T-cell (primary cell): ENCODE data around the gene CLCN4. TPM values are rescaled to one million over a fixed set of nuclear protein-coding genes. Genes with fewer than 3 reads are reported as not detected.

ENCODE experiments used
- ATAC-seq, 4 experiments: fragments of 200-7000 bp in 3 of 4; fragments of 150-1000 bp in 1 of 4; cut with Tn5 transposase; replicated peaks in 1 of 4; 1 replicate in 3 of 4; 2 replicates in 1 of 4; pipeline ENCODE4 v1.10.0; 2021; ENCODE audit warnings: moderate library complexity in 3 of 4, mild to moderate bottlenecking in 2 of 4, moderate number of reproducible peaks in 1 of 4
- CTCF ChIA-PET, 2 donors: fragments of 300-600 bp; sonication (Branson Sonifier 250); formaldehyde crosslinking; loops; one replicate each; lab custom pipeline; 2022; ENCODE audit warnings: antibody characterized with exemption in 2 of 2; lab: Charles Lee
- POLR2A ChIA-PET, 2 donors: fragments of 300-600 bp; sonication (Branson Sonifier 250); formaldehyde crosslinking; loops; one replicate each; lab custom pipeline; 2022; ENCODE audit warnings: antibody characterized with exemption in 2 of 2; lab: Charles Lee
- DNase-seq, 35 experiments: peaks; one replicate each; pipeline versions ENCODE4 v3.0.0 to v3.0.0-alpha.2; 2013 to 2023
- H3K27ac ChIP-seq: one replicate; pipeline ENCODE4 v1.5.1; 2013; ENCODE audit warnings: low read length
- H3K27me3 ChIP-seq, 2 experiments: replicated peaks in 1 of 2; 1 replicate in 1 of 2; 2 replicates in 1 of 2; pipeline versions ENCODE4 v1.6.1 to v1.7.0; 2013; ENCODE audit warnings: low read length in 1 of 2, mixed read lengths in 1 of 2; ENCODE audit not compliant: control insufficient read depth in 2 of 2, insufficient read depth in 2 of 2; ENCODE audit errors: extremely low read depth in 1 of 2
- H3K36me3 ChIP-seq, 2 donors: 1 replicate in 1 of 2; 2 replicates in 1 of 2; pipeline versions ENCODE4 v1.6.1 to v1.7.0; 2013; ENCODE audit warnings: low read length in 1 of 2; ENCODE audit not compliant: control insufficient read depth in 2 of 2, insufficient read depth in 1 of 2; ENCODE audit errors: extremely low read depth in 1 of 2
- H3K4me1 ChIP-seq, 2 experiments: 1 replicate in 1 of 2; 2 replicates in 1 of 2; pipeline versions ENCODE4 v1.6.1 to v1.7.0; 2013; ENCODE audit warnings: low read length in 2 of 2, mixed read lengths in 1 of 2; ENCODE audit not compliant: insufficient read depth in 2 of 2, control insufficient read depth in 1 of 2; ENCODE audit errors: extremely low read depth in 1 of 2
- H3K4me3 ChIP-seq, 2 donors: 1 replicate in 1 of 2; 2 replicates in 1 of 2; pipeline versions ENCODE4 v1.5.1 to v1.7.0; 2013; ENCODE audit warnings: mild to moderate bottlenecking in 2 of 2, low read length in 1 of 2, moderate library complexity in 1 of 2; ENCODE audit not compliant: control insufficient read depth in 1 of 2; ENCODE audit errors: extremely low read depth in 1 of 2
- H3K9me3 ChIP-seq: 2 replicates; pipeline ENCODE4 v1.7.0; 2013
- H3K27ac Mint-ChIP-seq, 2 donors: one replicate each; pipeline ENCODE4 v1.8.0; 2020 to 2021; ENCODE audit warnings: mild to moderate bottlenecking in 2 of 2, mixed read lengths in 2 of 2
- H3K27me3 Mint-ChIP-seq, 2 donors: one replicate each; pipeline ENCODE4 v1.8.0; 2021 to 2022; ENCODE audit warnings: mixed read lengths in 2 of 2
- H3K36me3 Mint-ChIP-seq: one replicate; pipeline ENCODE4 v1.8.0; 2021; ENCODE audit warnings: mixed read lengths
- H3K4me1 Mint-ChIP-seq, 3 donors: one replicate each; pipeline ENCODE4 v1.8.0; 2020 to 2022; ENCODE audit warnings: mixed read lengths in 3 of 3, mild to moderate bottlenecking in 1 of 3
- H3K4me3 Mint-ChIP-seq, 3 donors: one replicate each; pipeline ENCODE4 v1.8.0; 2020 to 2022; ENCODE audit warnings: mild to moderate bottlenecking in 3 of 3, mixed read lengths in 3 of 3, moderate library complexity in 3 of 3
- H3K9me3 Mint-ChIP-seq, 3 donors: one replicate each; pipeline ENCODE4 v1.8.0; 2020 to 2022; ENCODE audit warnings: mixed read lengths in 3 of 3
- WGBS: methylation state at CpG from one replicate; pipeline ENCODE4 v1.1.5; 2013; ENCODE audit warnings: missing lambda C conversion rate; ENCODE audit not compliant: insufficient coverage; 5-methylcytosine and 5-hydroxymethylcytosine counted together
- total RNA-seq, 35 experiments: library from RNA in 6 of 35; stranded (reverse) in 6 of 35; fragments of 120-200 nt in 1 of 35; gene quantifications; one replicate each; pipeline versions ENCODE4 v1.2.1 to v1.2.4 and lab custom pipeline; 2013 to 2026

CLCN4 gene
- total RNA-seq, 5 donors from 2014 or later (not counting 1 experiment from before 2014, with no cell fraction given), result 0.23 to 0.43 (median 0.25) TPM

DNA sequence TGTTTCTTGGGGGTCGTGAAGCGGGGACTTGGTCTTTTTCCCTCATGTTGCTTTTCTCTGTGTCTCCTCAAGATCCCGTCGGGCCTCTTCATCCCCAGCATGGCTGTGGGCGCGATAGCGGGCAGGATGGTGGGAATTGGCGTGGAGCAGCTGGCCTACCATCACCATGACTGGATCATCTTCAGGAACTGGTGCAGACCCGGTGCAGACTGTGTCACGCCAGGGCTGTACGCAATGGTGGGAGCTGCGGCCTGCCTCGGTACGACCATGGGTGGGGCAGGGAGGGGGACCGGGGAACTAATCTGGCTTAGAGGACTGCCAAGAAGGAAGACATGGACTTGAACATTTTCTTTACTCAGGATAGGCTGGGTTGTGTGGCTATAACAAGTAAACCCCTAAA lies 55.6 kb downstream of the CLCN4 start:
- H3K27me3 ChIP-seq, result no peaks in the 10 kb centered on the region
- Mint-ChIP-seq H3K27me3 (peaks cover 0 to 13% of the 10 kb centered on the region in 2 donors), H3K36me3 (no peaks in the 10 kb centered on the region), H3K9me3 (no peaks in the 10 kb centered on the region), H3K27ac (no peak overlapping the region), H3K4me3 (no peak overlapping the region), H3K4me1 (no peaks in the 10 kb centered on the region)
- H3K36me3 ChIP-seq, result no peaks in the 10 kb centered on the region
- ATAC-seq, result no peak
- ChIA-PET CTCF (no interaction called here), POLR2A (no interaction called here)
- H3K9me3 ChIP-seq, result no peaks in the 10 kb centered on the region
- 80% methylated on average over 1 of the region's 15 CpGs for WGBS
- no peak overlapping the region for H3K27ac ChIP-seq
- no peak for DNase-seq
- no peak overlapping the region for H3K4me3 ChIP-seq
- H3K4me1 ChIP-seq, result no peaks in the 10 kb centered on the region

DNA sequence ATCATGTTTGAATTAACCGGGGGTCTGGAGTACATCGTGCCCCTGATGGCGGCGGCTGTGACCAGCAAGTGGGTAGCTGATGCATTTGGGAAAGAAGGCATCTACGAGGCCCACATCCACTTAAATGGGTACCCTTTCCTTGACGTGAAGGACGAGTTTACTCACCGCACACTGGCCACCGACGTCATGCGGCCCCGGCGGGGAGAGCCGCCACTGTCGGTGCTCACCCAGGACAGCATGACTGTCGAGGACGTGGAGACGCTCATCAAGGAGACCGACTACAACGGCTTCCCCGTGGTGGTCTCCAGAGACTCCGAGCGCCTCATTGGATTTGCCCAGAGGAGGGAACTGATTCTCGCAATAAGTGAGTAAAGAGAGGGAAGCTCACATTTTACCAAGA lies 56.9 kb downstream of the CLCN4 start:
- H3K9me3 ChIP-seq, result no peaks in the 10 kb centered on the region
- DNase-seq (no peak), ATAC-seq (no peak)
- Mint-ChIP-seq H3K4me1 (no peaks in the 10 kb centered on the region), H3K9me3 (no peaks in the 10 kb centered on the region), H3K27ac (no peak overlapping the region), H3K4me3 (no peak overlapping the region), H3K36me3 (no peaks in the 10 kb centered on the region), H3K27me3 (peaks cover 0 to 13% of the 10 kb centered on the region in 2 donors)
- no peak overlapping the region for H3K4me3 ChIP-seq
- CTCF ChIA-PET, result no interaction called here
- no peaks in the 10 kb centered on the region for H3K27me3 ChIP-seq
- 94% methylated on average over 10 of the region's 24 CpGs for WGBS
- no peaks in the 10 kb centered on the region for H3K36me3 ChIP-seq
- POLR2A ChIA-PET, result no interaction called here
- H3K27ac ChIP-seq, result no peak overlapping the region
- no peaks in the 10 kb centered on the region for H3K4me1 ChIP-seq

DNA sequence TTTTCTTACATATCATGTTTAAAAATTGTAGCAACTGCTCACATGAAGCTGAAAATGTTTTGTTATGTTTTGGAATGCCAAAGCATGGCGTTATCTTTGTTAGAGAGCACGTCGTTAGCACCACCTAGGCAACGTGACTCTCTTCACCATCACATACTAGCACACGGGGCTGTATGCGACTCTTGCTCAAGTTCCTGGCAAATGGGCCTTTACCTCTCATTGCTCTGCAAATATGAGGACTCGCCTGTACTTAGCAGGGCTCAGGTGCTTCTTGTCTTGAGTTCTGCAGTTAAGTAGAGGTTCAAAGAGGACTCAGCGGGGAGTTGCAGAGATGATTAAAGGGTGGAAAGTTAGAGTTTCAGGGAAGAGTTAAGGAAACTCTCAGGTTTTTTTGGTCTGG lies 59.4 kb downstream of the CLCN4 start:
- H3K27ac Mint-ChIP-seq, result no peak overlapping the region
- 100% methylated on average over 1 of the region's 8 CpGs for WGBS
- no peaks in the 10 kb centered on the region for H3K36me3 Mint-ChIP-seq
- H3K27ac ChIP-seq, result no peak overlapping the region
- ATAC-seq (no peak), DNase-seq (no peak)
- peaks cover 0 to 18% of the 10 kb centered on the region in 2 donors for H3K27me3 Mint-ChIP-seq
- H3K27me3 ChIP-seq, result no peaks in the 10 kb centered on the region
- H3K36me3 ChIP-seq, result no peaks in the 10 kb centered on the region
- no peaks in the 10 kb centered on the region for H3K4me1 ChIP-seq
- no peak overlapping the region for H3K4me3 ChIP-seq
- POLR2A ChIA-PET, result no interaction called here
- no peaks in the 10 kb centered on the region for H3K9me3 Mint-ChIP-seq
- CTCF ChIA-PET, result no interaction called here
- no peak overlapping the region for H3K4me3 Mint-ChIP-seq
- no peaks in the 10 kb centered on the region for H3K4me1 Mint-ChIP-seq
- H3K9me3 ChIP-seq, result no peaks in the 10 kb centered on the region

DNA sequence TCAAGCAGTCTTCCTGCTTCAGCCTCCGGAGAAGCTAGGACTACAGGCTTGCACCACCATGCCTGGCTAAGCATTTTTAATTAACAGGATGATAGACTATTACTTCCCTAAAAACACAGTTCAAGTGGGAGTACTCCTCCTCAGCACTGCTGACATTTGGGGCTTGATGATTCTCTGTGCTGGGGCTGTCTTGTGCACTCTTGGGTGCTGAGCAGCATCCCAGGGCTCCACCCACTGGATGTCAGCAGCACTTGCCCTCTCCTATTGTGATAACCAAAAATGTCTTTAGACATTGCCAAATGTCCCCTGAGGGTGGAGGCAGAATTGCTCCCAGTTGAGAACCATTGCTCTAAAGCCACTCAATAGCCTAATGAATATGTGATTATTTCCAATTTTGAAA lies 60.4 kb downstream of the CLCN4 start:
- POLR2A ChIA-PET, result no interaction called here
- DNase-seq (no peak), ATAC-seq (no peak)
- Mint-ChIP-seq H3K27ac (no peak overlapping the region), H3K4me3 (no peak overlapping the region), H3K36me3 (no peaks in the 10 kb centered on the region), H3K9me3 (no peaks in the 10 kb centered on the region), H3K27me3 (peaks cover 0 to 21% of the 10 kb centered on the region in 2 donors), H3K4me1 (no peaks in the 10 kb centered on the region)
- CTCF ChIA-PET, result no interaction called here
- Histone ChIP-seq H3K4me1 (no peaks in the 10 kb centered on the region), H3K4me3 (no peak overlapping the region), H3K9me3 (no peaks in the 10 kb centered on the region), H3K27ac (no peak overlapping the region), H3K36me3 (no peaks in the 10 kb centered on the region), H3K27me3 (no peaks in the 10 kb centered on the region)
- no CpG with 5 or more reads among the region's 1 CpG for WGBS

DNA sequence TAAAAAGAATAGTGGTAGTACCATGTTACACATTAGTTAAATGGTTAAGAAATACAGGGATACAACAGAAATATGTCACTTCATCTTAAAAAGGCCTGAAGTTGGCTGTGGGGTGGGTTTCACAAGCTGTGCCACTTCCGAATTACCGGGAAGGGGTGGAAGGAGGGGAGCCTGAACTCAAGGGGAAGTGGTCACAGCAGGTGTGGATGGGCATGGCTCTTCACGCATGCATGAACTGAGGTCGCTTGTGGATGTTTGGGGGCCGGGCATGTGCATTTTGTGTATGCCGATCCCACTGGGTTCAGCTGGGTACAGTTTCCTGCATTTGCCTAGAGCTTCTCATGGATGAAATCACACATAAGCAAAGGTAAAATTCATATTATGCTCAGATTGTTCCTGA lies 64.9 kb downstream of the CLCN4 start:
- WGBS, result no CpG with 5 or more reads among the region's 6 CpGs
- no peaks in the 10 kb centered on the region for H3K36me3 ChIP-seq
- no peaks in the 10 kb centered on the region for H3K4me1 Mint-ChIP-seq
- no peaks in the 10 kb centered on the region for H3K9me3 ChIP-seq
- no peaks in the 10 kb centered on the region for H3K27me3 ChIP-seq
- no peak overlapping the region for H3K4me3 ChIP-seq
- no peak overlapping the region for H3K27ac ChIP-seq
- H3K27ac Mint-ChIP-seq, result no peak overlapping the region
- POLR2A ChIA-PET, result no interaction called here
- no peaks in the 10 kb centered on the region for H3K4me1 ChIP-seq
- H3K27me3 Mint-ChIP-seq, result peaks cover 0 to 11% of the 10 kb centered on the region in 2 donors
- no peaks in the 10 kb centered on the region for H3K9me3 Mint-ChIP-seq
- CTCF ChIA-PET, result no interaction called here
- no peaks in the 10 kb centered on the region for H3K36me3 Mint-ChIP-seq
- DNase-seq (no peak), ATAC-seq (no peak)
- H3K4me3 Mint-ChIP-seq, result no peak overlapping the region

DNA sequence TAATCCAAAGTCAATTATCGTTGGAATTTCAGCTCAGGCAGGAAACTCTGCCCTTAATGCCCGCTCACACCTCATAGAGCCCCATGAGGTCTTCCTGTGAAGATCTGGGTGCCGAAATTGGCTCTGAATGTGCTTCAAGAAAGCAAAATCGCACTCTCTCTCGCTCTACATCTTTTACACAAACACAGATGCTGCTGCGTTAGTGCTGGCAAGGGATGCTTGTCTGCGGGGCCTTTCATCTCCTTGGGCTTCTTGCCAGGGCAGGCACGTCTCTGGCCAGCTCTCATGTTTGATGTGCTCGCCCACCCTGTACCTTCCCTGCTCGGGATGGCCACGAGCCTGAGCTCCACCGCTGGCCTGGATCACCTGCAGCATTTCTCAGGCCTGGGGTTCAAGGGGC lies 66.5 kb downstream of the CLCN4 start:
- Mint-ChIP-seq H3K27me3 (peaks cover 0 to 11% of the 10 kb centered on the region in 2 donors), H3K4me1 (no peaks in the 10 kb centered on the region), H3K9me3 (no peaks in the 10 kb centered on the region), H3K36me3 (no peaks in the 10 kb centered on the region), H3K27ac (no peak overlapping the region), H3K4me3 (no peak overlapping the region)
- DNase-seq (no peak), ATAC-seq (no peak)
- POLR2A ChIA-PET, result no interaction called here
- Histone ChIP-seq H3K4me1 (no peaks in the 10 kb centered on the region), H3K36me3 (no peaks in the 10 kb centered on the region), H3K4me3 (no peak overlapping the region), H3K27ac (no peak overlapping the region), H3K27me3 (no peaks in the 10 kb centered on the region), H3K9me3 (no peaks in the 10 kb centered on the region)
- CTCF ChIA-PET, result no interaction called here
- WGBS, result 70% methylated on average over 7 of the region's 12 CpGs

DNA sequence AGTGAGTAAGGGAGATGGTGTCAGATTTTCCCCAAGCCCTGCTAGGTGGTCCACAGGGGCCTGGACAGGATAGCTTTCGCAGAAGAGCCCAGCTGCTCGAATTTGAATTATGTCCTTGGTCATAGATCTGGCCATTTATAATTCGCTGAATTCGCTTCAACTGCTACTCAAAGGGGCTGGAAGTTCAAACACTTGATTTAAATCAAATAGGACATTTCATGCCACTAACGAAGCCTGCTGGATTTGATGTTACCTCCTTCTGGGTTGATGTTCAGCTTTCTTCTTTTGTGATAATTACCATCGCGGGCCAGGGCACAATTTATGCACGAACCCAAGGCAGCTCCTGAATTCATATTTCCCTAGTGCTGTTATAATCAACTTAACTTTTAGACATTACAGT lies 67.0 kb downstream of the CLCN4 start:
- no peak for ATAC-seq
- Mint-ChIP-seq H3K4me3 (no peak overlapping the region), H3K27me3 (peaks cover 0 to 11% of the 10 kb centered on the region in 2 donors), H3K9me3 (no peaks in the 10 kb centered on the region), H3K36me3 (no peaks in the 10 kb centered on the region), H3K27ac (no peak overlapping the region), H3K4me1 (no peaks in the 10 kb centered on the region)
- H3K36me3 ChIP-seq, result no peaks in the 10 kb centered on the region
- no peaks in the 10 kb centered on the region for H3K27me3 ChIP-seq
- CTCF ChIA-PET, result no interaction called here
- H3K4me1 ChIP-seq, result no peaks in the 10 kb centered on the region
- no peak overlapping the region for H3K4me3 ChIP-seq
- H3K9me3 ChIP-seq, result no peaks in the 10 kb centered on the region
- POLR2A ChIA-PET, result no interaction called here
- no peak overlapping the region for H3K27ac ChIP-seq
- DNase-seq, result no peak
- WGBS, result 91% methylated on average over 4 of the region's 8 CpGs
